GM18909 (cell line): ENCODE data around the gene MCMBP.
"Not testable (repeated sequence)": the region's sequence is repeated elsewhere in the genome, so short reads cannot be mapped to it uniquely, and the experiment has no call there.

ENCODE experiments used
- ATAC-seq: cut with Tn5 transposase; IDR thresholded peaks from one replicate; pipeline ENCODE4 v1.9.1; 2021; ENCODE audit warnings: mild to moderate bottlenecking; ENCODE audit not compliant: unreplicated experiment, poor library complexity

Gene MCMBP

DNA sequence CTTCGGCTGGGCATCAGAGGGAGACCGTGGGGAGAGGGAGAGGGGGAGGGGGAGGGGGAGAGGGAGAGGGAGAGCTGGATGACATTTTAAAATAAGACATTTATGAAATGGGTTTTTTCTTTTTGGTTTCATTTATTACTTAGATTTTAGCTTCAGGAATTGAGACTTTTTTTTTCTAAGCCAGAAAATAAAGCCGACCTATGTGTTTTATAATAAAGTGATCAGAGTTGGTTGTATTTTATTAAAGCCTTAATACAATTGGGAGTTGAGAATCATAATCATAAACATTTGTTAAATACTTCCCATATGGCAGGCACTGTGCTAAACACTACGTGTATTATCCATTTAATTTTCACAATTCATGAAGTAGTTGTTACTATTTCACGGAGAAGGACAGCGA, 76.6 kb downstream of the MCMBP start:
- no peak for ATAC-seq

DNA sequence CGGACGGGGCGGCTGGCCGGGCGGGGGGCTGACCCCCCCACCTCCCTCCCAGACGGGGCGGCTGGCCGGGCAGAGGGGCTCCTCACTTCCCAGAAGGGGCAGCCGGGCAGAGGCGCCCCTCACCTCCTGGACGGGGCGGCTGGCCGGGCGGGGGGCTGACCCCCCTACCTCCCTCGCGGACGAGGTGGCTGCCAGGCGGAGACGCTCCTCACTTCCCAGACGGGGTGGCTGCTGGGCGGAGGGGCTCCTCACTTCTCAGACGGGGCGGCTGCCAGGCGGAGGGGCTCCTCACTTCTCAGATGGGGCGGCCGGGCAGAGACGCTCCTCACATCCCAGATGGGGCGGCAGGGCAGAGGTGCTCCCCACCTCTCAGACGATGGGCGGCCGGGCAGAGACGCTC, 77.5 kb downstream of the MCMBP start:
- not testable (repeated sequence) for ATAC-seq

DNA sequence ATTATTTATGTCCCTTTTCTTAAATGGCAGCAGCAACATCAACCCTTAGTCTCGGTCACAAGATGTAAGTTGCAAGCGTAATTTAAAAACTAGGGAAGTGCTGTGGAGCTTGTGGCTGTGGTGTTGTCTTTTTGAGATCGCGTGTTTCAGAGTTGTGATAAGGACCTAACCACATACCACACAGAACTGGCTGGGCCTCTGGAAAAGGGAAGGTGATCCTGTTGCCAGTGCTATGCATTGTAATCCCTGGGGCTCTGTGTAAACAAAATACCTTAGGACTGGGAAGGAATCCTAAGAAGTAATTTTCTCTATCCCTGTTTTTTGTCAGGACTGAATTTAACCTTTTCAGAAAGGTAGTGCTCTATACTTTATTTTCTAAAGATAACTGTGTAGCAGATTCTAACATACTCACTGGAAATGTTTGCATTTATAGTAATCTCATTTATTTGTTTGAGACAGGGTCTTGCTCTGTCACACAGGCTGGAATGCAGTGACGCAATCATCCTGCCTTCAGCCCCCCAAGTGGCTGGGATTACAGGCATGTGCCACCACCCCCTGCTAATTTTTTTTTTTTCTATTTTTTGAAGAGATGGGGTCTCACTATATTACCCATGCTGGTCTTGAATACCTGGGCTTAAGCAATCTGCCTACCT, 86.4 kb downstream of the MCMBP start:
- ATAC-seq, result no peak

DNA sequence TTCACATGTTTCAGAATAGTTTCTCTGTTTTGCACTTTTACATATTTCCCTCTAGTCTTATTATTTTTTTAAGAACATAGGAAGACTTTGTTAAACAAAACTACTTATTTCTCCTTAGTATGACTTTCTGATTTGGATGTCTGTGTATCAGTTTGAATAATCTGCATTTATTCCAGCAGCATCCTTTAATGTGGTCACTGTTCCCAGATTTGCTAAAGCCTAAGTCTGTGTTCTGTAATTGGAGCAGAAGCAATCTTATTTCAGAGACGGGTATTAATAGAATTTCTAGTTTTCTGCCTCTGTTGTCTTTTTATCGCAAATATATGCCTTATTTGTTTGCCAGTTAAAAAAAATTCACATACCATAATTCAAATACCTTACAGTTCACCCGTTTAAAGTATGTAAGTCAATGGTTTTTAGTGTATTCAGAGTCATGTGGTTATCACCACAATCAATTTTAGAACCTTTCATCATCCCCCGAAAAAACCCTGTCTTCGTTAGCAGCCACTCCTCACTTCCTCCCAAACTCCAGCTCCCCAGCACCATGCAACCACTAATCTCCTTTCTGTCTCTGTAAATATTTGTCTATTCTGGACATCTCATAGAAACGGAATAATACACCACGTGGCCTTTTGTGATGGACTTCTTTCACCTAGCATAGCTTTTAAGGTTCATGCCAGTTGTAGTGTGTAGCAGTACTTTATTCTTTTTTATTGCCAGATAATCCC, 88.1 kb downstream of the MCMBP start:
- peak; percentile 45 for ATAC-seq

DNA sequence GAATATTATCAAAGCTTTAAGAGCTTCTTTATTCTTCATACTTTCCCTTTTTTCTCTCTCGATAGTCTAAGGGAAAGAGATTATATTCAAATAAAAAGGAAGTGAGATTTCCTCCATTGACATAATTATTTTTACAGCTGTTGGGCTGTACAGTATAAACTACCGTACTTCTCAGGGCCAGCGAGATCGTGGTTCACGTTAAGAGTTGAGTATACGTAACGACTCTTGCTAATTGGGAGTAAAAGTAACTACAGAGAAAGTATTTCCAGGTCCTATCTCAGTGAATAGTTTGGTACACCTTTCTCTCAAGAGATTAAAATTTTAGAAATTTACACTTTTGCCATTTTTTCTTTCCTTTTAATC, 89.0 kb downstream of the MCMBP start:
- ATAC-seq, result no peak

DNA sequence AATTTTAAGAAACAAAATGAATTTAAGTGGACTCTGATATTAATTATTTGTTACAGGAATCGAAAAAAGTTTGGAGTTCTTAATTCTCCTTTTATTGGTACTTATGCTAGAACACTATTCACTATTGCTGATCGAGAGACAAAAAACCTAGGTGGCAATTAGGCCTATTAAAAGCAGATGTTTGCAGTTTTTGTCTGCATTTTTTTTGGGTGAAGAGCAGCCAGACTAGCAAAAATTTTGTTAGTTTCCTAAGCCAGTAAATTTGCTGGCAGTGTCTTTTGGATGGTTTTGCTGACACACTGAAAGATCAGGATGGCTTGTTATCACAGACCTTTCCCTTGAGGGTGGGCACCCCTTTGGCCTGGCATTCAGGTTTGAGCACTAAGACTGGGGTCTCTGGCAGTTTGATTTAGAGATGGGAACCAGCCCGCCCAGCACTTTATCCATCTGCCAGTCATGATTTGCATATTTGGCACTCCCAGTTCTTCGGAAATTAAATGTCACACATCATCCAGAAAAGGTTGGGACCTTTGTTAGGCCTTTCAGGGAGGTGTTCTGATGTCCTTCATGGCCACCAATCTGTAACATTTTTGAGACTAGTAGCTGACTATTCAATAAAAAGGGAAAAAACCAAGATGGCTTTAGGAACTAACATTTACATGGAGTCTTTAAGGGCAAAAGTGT, 89.5 kb downstream of the MCMBP start:
- no peak for ATAC-seq

DNA sequence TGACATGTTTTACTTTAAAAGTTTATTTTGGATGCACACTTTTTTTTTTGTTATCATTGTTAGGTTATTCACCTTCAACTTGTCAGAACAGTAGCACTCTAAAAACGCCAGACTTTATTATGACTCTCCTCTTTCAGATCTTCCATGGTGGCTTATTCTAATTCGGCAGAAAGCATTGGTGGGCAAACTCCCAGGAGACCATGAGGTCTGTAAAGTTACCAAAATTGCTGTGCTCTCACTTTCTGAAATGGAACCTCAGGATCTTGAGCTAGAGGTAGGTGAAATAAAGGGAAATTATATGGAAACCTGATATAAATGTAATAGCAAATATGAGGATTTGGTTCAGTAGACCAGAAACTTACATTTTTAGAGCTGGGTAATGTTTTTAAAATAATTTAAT, 91.1 kb downstream of the MCMBP start:
- no peak for ATAC-seq

DNA sequence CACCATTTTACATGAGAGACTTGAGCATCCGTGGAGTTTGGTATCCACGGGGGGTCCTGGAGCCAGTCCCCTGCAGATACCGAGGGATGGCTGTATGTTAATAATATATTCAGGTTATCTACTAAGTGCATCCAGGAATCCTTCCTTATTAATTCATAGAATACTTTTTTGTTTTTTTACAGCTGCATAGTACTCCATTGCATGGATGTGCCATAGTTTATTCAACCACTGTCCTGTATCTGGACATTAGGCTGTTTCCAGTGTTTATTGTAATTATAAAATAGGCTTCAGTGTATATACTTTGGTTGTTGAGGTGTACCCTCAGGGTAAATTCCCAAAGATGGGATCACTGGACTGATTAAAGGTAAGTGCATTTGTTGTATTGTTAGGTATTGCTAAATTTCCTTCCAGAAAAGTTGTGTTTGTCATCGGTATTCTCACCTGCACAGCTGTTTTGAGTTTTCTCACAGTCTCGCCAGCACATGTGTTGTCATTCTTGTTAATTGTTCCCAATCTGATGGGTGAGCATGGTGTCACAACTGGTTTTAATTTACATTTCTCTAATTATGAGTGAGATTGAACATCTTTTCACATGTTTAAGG, 91.7 kb downstream of the MCMBP start:
- no peak for ATAC-seq
